ENCODE results near the gene CFAP119.

The CFAP119 gene

GRCh38 chr16:30780549-30780948, 18.7 kb upstream of the CFAP119 start:
- no peak for DNase-seq

GRCh38 chr16:30780021-30780420, 18.2 kb upstream of the CFAP119 start:
- no peak for DNase-seq

GRCh38 chr16:30779596-30779995, 17.7 kb upstream of the CFAP119 start:
- DNase-seq = no peak

- no peak for DNase-seq
Observed at GRCh38 chr16:30778549-30779244, 16.8 kb upstream of the CFAP119 start.

- no peak for DNase-seq
Observed at GRCh38 chr16:30777591-30778297, 15.9 kb upstream of the CFAP119 start.

- peak; percentile 64 for DNase-seq
Observed at GRCh38 chr16:30775392-30776188, 13.7 kb upstream of the CFAP119 start.

GRCh38 chr16:30775131-30775391, 13.2 kb upstream of the CFAP119 start:
- no peak for DNase-seq

- no peak for DNase-seq
Observed at GRCh38 chr16:30774367-30775130, 12.7 kb upstream of the CFAP119 start.

GRCh38 chr16:30773826-30774225, 12.0 kb upstream of the CFAP119 start:
- no peak for DNase-seq

- DNase-seq = no peak
Observed at GRCh38 chr16:30771726-30772125, 9.9 kb upstream of the CFAP119 start.

GRCh38 chr16:30769379-30770089, 7.7 kb upstream of the CFAP119 start:
- DNase-seq = no peak

- DNase-seq = no peak
Observed at GRCh38 chr16:30768583-30769181, 6.8 kb upstream of the CFAP119 start.

GRCh38 chr16:30767767-30768465, 6.1 kb upstream of the CFAP119 start:
- no peak for DNase-seq

- no peak for DNase-seq
Observed at GRCh38 chr16:30766933-30767284, 5.0 kb upstream of the CFAP119 start.

- no peak for DNase-seq
Observed at GRCh38 chr16:30766206-30766932, 4.5 kb upstream of the CFAP119 start.

GRCh38 chr16:30764816-30765465, 3.1 kb upstream of the CFAP119 start:
- no peak for DNase-seq

GRCh38 chr16:30764086-30764485, 2.2 kb upstream of the CFAP119 start:
- no peak for DNase-seq

GRCh38 chr16:30762991-30763725, 1.3 kb upstream of the CFAP119 start:
- DNase-seq = no peak

- peak; percentile 47 for DNase-seq
Observed at GRCh38 chr16:30761427-30761927, 385 bp downstream of the CFAP119 start.

All from activated CD8-positive, alpha-beta memory T cell treated with anti-CD3 and anti-CD28 coated beads, Interleukin-2, amount 50 U/mL, for 4 hours (primary cell).